Keratinocyte (primary cell): ENCODE results near the gene HADHB. TPM values are rescaled to one million over a fixed set of nuclear protein-coding genes. Genes with fewer than 3 reads are reported as not detected.

Experiments used
- DNase-seq: peaks from one replicate; pipeline ENCODE4 v3.0.0-alpha.2; 2011; ENCODE audit warnings: low read depth, missing footprints, low spot score
- FAIRE-seq: peaks from 2 replicates; lab custom pipeline; 2011; peaks lifted over from hg19 to GRCh38; lab: Jason Lieb, UNC
- H2AFZ ChIP-seq: 2 replicates; pipeline ENCODE4 v1.6.0; 2012; ENCODE audit warnings: low read length, control low read depth, inconsistent platforms; ENCODE audit not compliant: control insufficient read depth
- H3K27ac ChIP-seq: 2 replicates; pipeline ENCODE4 v1.5.1; 2011; ENCODE audit warnings: low read length; ENCODE audit not compliant: control insufficient read depth, insufficient read depth
- H3K27me3 ChIP-seq: 3 replicates; pipeline ENCODE4 v1.6.0; 2011; ENCODE audit warnings: low read length; ENCODE audit not compliant: control insufficient read depth, insufficient read depth; ENCODE audit errors: extremely low read depth
- H3K36me3 ChIP-seq, 2 experiments: 2 replicates in 1 of 2; 3 replicates in 1 of 2; pipeline ENCODE4 v1.5.1; 2011; ENCODE audit warnings: low read length in 2 of 2, mild to moderate bottlenecking in 1 of 2; ENCODE audit not compliant: control insufficient read depth in 2 of 2, insufficient read depth in 2 of 2; ENCODE audit errors: extremely low read depth in 1 of 2
- H3K4me1 ChIP-seq: 3 replicates; pipeline ENCODE4 v1.5.1; 2011; ENCODE audit warnings: low read length; ENCODE audit not compliant: control insufficient read depth, insufficient read depth; ENCODE audit errors: extremely low read depth
- H3K4me2 ChIP-seq: 3 replicates; pipeline ENCODE4 v1.6.0; 2011; ENCODE audit warnings: low read depth, low read length; ENCODE audit not compliant: control insufficient read depth, insufficient read depth; ENCODE audit errors: extremely low read depth
- H3K4me3 ChIP-seq, 3 experiments: fragments of 200-600 bp in 1 of 3; sonication (generic) in 1 of 3; 2 replicates in 2 of 3; 3 replicates in 1 of 3; pipeline ENCODE4 v1.5.1; 2011 to 2016; ENCODE audit warnings: low read length in 3 of 3, mild to moderate bottlenecking in 3 of 3, control low read depth in 2 of 3, inconsistent platforms in 1 of 3, low read depth in 1 of 3, mixed read lengths in 1 of 3, mixed run types in 1 of 3, moderate library complexity in 1 of 3; ENCODE audit not compliant: control insufficient read depth in 2 of 3, insufficient read depth in 2 of 3; ENCODE audit errors: extremely low read depth in 1 of 3
- H3K79me2 ChIP-seq: 2 replicates; pipeline ENCODE4 v1.6.0; 2012; ENCODE audit warnings: low read length; ENCODE audit not compliant: control insufficient read depth, insufficient read depth
- H3K9ac ChIP-seq: 3 replicates; pipeline ENCODE4 v1.6.0; 2011; ENCODE audit warnings: low read length; ENCODE audit not compliant: control insufficient read depth, insufficient read depth; ENCODE audit errors: extremely low read depth
- H3K9me1 ChIP-seq: 3 replicates; pipeline ENCODE4 v1.6.0; 2011; ENCODE audit warnings: low read length; ENCODE audit not compliant: control insufficient read depth, insufficient read depth; ENCODE audit errors: extremely low read depth
- H3K9me3 ChIP-seq: 2 replicates; pipeline ENCODE4 v1.5.1; 2012; ENCODE audit warnings: low read depth, low read length; ENCODE audit not compliant: control insufficient read depth
- H4K20me1 ChIP-seq: 3 replicates; pipeline ENCODE4 v1.6.0; 2011; ENCODE audit warnings: low read length; ENCODE audit not compliant: control insufficient read depth, insufficient read depth; ENCODE audit errors: extremely low read depth
- CTCF ChIP-seq, 3 experiments: IDR thresholded peaks in 1 of 3; conservative IDR thresholded peaks in 1 of 3; optimal IDR thresholded peaks in 1 of 3; 2 replicates in 2 of 3; 3 replicates in 1 of 3; pipeline versions ENCODE3 to v1.5.1; 2011; ENCODE audit warnings: low read length in 3 of 3, mild to moderate bottlenecking in 3 of 3, moderate library complexity in 2 of 3, control low read depth in 1 of 3, inconsistent platforms in 1 of 3; ENCODE audit not compliant: insufficient read depth in 2 of 3; ENCODE audit errors: extremely low read depth in 1 of 3
- dilution Hi-C: fragments of 300-500 bp; cut with MboI; formaldehyde crosslinking; loops from one replicate; pipeline ENCODE4 v1.7.0; 2020; ENCODE audit warnings: low sequenced_read_pairs; ENCODE audit not compliant: extremely low pct_ligation_motif_present
- polyA plus RNA-seq, 5 experiments: library from polyadenylated mRNA; depleted of rRNA in 3 of 5; stranded (reverse) in 3 of 5; stranded (forward) in 1 of 5; unstranded in 1 of 5; fragments of >200 nt; gene quantifications; 1 replicate in 1 of 5; 2 replicates in 3 of 5; 3 replicates in 1 of 5; pipeline versions ENCODE4 v1.2.1 to v1.2.3, GENCODE V29; 2011 to 2012; ENCODE audit warnings: missing spikeins in 2 of 5, low read depth in 1 of 5, low replicate concordance in 1 of 5

Gene HADHB
- polyA plus RNA-seq, 1 donor (not counting 4 experiments of a cell fraction or from before 2014, with no cell fraction given) = 109 TPM

- Histone ChIP-seq H2AFZ (no peak overlapping the region), H3K4me1 (peaks cover 30% of the 10 kb centered on the region), H3K27ac (no peak overlapping the region), H3K4me2 (no peak overlapping the region), H3K9me3 (no peaks in the 10 kb centered on the region), H3K36me3 (peaks cover 6 to 40% of the 10 kb centered on the region in 2 experiments), H3K9me1 (no peaks in the 10 kb centered on the region), H3K4me3 (no peak overlapping the region), H3K9ac (no peak overlapping the region), H3K27me3 (no peaks in the 10 kb centered on the region), H3K79me2 (no peaks in the 10 kb centered on the region), H4K20me1 (no peaks in the 10 kb centered on the region)
- dilution Hi-C loops = no loop called here
- FAIRE-seq = no peak
- no peak for TF ChIP-seq CTCF (optimal IDR thresholded peaks at IDR 0.05 in 1 of 3, IDR thresholded peaks at IDR 0.05 in 1 of 3, conservative IDR thresholded peaks at IDR 0.05 in 1 of 3; ENCODE audit: extremely low read depth in 1 of 3, insufficient read depth in 2 of 3, low read length in 3 of 3)
- no peak for DNase-seq
These were observed 35.1 kb downstream of the HADHB start for GRCh38 chr2:26279886-26280285.

GRCh38 chr2:26281226-26281625 lies 36.5 kb downstream of the HADHB start:
- H2AFZ ChIP-seq = no peak overlapping the region
- no peaks in the 10 kb centered on the region for H3K9me1 ChIP-seq
- H3K27ac ChIP-seq = no peak overlapping the region
- peaks cover 8 to 38% of the 10 kb centered on the region in 2 experiments for H3K36me3 ChIP-seq
- H3K4me1 ChIP-seq = peaks cover 20% of the 10 kb centered on the region
- no peak overlapping the region for H3K4me3 ChIP-seq
- H4K20me1 ChIP-seq = no peaks in the 10 kb centered on the region
- no peaks in the 10 kb centered on the region for H3K9me3 ChIP-seq
- dilution Hi-C loops = no loop called here
- no peak overlapping the region for H3K4me2 ChIP-seq
- DNase-seq = no peak
- peak; percentile 79 for FAIRE-seq
- no peak for TF ChIP-seq CTCF (optimal IDR thresholded peaks at IDR 0.05 in 1 of 3, IDR thresholded peaks at IDR 0.05 in 1 of 3, conservative IDR thresholded peaks at IDR 0.05 in 1 of 3; ENCODE audit: extremely low read depth in 1 of 3, insufficient read depth in 2 of 3, low read length in 3 of 3)
- no peak overlapping the region for H3K9ac ChIP-seq
- H3K79me2 ChIP-seq = no peaks in the 10 kb centered on the region
- no peaks in the 10 kb centered on the region for H3K27me3 ChIP-seq
